NCI-H774 (cell line): ENCODE measurements around the gene SEC63.
A peak's percentile ranks its signal among the peaks of the same experiment; 100 is the strongest.
"Not testable (repeated sequence)": the region's sequence is repeated elsewhere in the genome, so short reads cannot be mapped to it uniquely, and the experiment has no call there.

Source experiments
- DNase-seq: peaks from one replicate; lab custom pipeline; 2025; lab: John Stamatoyannopoulos, UW

The SEC63 gene

GRCh38 chr6:107928984-107929383 is 29.0 kb downstream of the SEC63 start:
- no peak for DNase-seq

GRCh38 chr6:107926697-107927544 is 31.1 kb downstream of the SEC63 start:
- not testable (repeated sequence) for DNase-seq

- DNase-seq: no peak
Measured at GRCh38 chr6:107917451-107918375, 40.3 kb downstream of the SEC63 start.

GRCh38 chr6:107916961-107917360 is 41.0 kb downstream of the SEC63 start:
- DNase-seq: not testable (repeated sequence)

- DNase-seq: no peak
Measured at GRCh38 chr6:107911692-107912091, 46.3 kb downstream of the SEC63 start.

GRCh38 chr6:107894809-107895396 is 63.1 kb downstream of the SEC63 start:
- DNase-seq: no peak

GRCh38 chr6:107890431-107890830 is 67.6 kb downstream of the SEC63 start:
- not testable (repeated sequence) for DNase-seq

- not testable (repeated sequence) for DNase-seq
Measured at GRCh38 chr6:107885950-107886349, 72.1 kb downstream of the SEC63 start.

GRCh38 chr6:107879941-107880340 is 78.1 kb downstream of the SEC63 start:
- DNase-seq: no peak

- DNase-seq: no peak
Measured at GRCh38 chr6:107877968-107878367, 80.0 kb downstream of the SEC63 start.

GRCh38 chr6:107871976-107872375 is 86.0 kb downstream of the SEC63 start:
- no peak for DNase-seq

GRCh38 chr6:107871512-107871911 is 86.5 kb downstream of the SEC63 start:
- not testable (repeated sequence) for DNase-seq

GRCh38 chr6:107871016-107871415 is 87.0 kb downstream of the SEC63 start:
- no peak for DNase-seq

- DNase-seq: no peak
Measured at GRCh38 chr6:107870381-107870780, 87.6 kb downstream of the SEC63 start.

GRCh38 chr6:107869871-107870270 is 88.1 kb downstream of the SEC63 start:
- no peak for DNase-seq

GRCh38 chr6:107868867-107869611 is 89.0 kb downstream of the SEC63 start:
- no peak for DNase-seq

GRCh38 chr6:107867302-107867615 is 90.7 kb downstream of the SEC63 start:
- no peak for DNase-seq

- DNase-seq: peak; percentile 44
Measured at GRCh38 chr6:107866606-107867301, 91.3 kb downstream of the SEC63 start.

- no peak for DNase-seq
Measured at GRCh38 chr6:107864226-107865127, 93.5 kb downstream of the SEC63 start.

GRCh38 chr6:107862383-107862782 is 95.6 kb downstream of the SEC63 start:
- DNase-seq: no peak
